HG02943 (cell line): ENCODE results near the gene PABPC1L2A.
"Not testable (repeated sequence)": the region's sequence is repeated elsewhere in the genome, so short reads cannot be mapped to it uniquely, and the experiment has no call there.

Experiments
- ATAC-seq: cut with Tn5 transposase; IDR thresholded peaks from one replicate; pipeline ENCODE4 v1.9.1; 2021; ENCODE audit warnings: mild to moderate bottlenecking, low read depth, moderate library complexity; ENCODE audit not compliant: unreplicated experiment

Gene PABPC1L2A

DNA sequence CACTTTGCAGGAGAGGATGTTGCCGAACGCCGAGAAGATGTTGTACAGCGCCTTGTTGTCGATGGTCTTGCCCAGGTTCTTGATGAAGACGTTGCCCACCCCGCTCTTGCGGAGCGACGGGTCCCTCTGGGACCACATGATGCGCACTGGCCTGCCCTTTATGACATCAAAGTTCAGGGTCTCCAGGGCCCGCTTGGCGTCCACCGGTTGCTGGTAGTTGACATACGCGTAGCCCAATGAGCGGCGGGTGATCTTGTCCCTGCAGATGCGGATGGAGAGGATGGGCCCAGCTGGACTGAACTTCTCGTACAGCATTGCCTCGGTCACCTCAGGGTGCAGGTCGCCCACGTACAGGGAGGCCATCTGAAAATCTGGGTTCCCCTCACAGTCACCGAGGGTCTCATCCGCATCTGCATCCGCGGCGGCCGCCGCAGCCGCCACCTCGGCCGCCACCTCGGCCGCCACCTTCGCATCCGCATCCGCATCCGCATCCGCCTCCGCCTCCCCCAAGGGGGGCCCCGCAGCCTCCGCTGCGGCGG is at the start of gene PABPC1L2A:
Gene PABPC1L2A (minus strand): TSS at position 489 of the 539 bp plus-strand sequence. CDS start 126 bp downstream, at position 363.
- ATAC-seq, result not testable (repeated sequence)

DNA sequence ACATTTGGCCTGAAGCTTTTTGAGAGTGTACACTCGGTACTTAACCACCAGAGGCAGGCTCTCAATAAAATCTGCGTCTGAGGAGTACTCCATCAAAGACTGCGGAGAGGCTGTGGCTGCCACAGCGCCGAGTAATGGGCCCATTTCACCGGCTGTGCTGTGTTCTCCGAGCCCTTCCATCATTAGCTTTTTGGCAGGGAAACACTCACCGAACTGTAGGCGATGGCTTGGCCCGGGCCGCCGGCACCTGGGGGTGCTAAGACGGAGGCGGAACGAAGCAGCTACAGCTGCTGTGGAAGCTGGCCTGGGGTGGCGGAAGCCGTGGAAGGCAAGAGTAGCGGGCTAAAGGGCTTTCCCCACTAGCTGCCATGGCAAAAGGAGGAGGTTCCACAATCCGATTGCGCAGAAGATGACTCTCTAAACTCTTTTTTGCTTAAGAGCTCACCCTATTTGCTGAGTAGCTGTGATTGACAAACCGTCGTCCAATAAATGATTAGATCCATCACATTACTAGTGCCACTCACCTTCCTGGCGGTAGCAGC is 48.5 kb upstream of the PABPC1L2A start:
- ATAC-seq, result no peak

DNA sequence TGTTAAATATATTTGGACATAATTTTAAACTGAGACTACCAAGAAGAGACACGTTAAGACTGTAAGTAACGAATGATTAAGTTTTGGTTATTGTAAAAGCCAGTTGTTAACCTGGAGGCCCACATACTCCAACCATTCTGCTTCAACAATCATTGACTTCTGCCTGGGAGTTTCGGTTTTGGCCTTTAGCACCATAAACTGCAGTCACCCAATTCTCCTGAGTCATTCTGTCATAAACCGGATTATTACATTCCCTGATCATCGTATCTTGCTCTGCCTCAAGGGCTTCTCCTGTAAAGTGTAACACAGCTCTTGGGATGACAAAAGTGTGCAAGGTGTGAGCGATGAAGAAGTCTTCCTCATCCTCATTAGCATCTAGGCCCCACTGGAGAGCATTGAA is 46.9 kb upstream of the PABPC1L2A start:
- ATAC-seq, result no peak

DNA sequence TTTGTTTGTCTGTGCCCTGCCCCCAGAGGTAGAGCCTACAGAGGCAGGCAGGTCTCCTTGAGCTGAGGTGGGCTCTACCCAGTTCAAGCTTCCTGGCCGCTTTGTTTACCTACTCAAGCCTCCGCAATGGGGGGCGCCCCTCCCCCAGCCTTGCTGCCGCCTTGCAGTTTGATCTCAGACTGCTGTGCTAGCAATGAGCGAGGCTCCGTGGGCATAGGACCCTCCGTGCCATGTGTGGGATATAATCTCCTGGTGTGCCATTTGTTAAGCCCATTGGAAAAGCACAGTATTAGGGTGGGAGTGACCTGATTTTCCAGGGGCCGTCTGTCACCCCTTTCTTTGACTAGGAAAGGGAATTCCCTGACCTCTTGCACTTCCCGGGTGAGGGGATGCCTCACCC is 20.2 kb upstream of the PABPC1L2A start:
- not testable (repeated sequence) for ATAC-seq

DNA sequence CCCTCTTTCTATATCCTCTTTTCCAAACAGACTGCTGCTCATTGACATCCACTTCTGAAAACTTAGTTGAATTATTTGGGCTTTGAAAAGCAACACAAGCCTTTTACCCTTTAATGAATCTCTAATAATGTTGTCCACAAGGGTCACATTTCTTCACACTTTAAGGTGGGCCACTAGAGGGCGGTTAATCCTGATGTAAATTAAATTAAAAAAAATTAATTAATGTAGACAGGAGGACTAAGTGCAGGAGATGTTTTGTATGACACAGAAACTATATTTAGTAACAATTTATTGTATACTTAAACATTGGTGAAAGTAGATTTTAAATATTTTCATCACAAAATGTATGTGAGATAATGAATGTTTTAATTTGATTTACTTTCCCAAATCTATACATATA is 7.5 kb upstream of the PABPC1L2A start:
- not testable (repeated sequence) for ATAC-seq

DNA sequence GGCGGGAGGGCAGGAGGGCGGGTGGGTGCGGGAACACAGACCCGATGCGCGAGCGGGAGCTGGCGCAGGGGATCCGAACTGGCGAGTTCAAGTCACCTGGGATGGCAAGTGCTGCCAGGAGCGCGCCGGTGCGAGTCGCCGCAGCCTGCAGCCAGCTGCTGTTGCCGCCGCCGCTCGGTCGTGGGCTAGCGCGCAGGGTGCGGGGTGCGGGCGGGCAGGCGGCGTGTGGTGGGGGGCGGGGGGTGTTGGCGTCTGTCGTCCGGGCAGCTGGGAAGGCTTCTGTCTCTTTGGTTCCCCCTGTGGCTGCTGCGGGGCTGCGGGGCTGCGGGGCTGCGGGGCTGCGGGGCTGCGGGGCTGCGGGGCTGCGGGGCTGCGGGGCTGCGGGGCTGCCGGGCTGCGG is 572 bp upstream of the PABPC1L2A start:
- ATAC-seq, result not testable (repeated sequence)

DNA sequence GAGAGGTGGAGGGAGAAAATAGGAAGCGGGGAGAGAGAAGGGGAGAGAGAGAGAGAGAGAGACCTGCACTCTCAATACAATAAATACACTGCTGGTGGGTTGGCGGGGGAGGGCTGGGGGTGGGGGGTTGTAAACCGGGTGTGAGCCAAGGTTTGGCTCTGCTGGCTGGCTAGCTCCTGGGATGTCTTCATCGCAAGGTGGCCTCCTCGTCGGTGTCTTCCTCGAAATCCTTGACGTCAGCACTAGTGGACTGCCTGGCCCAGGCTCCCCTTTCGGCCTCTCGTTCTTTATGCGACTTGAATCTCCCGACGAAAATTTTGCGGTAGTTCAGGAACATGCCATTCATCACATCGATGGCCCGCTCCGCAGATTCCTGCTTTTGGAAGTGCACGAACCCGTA is 715 bp downstream of the PABPC1L2A start:
- not testable (repeated sequence) for ATAC-seq

DNA sequence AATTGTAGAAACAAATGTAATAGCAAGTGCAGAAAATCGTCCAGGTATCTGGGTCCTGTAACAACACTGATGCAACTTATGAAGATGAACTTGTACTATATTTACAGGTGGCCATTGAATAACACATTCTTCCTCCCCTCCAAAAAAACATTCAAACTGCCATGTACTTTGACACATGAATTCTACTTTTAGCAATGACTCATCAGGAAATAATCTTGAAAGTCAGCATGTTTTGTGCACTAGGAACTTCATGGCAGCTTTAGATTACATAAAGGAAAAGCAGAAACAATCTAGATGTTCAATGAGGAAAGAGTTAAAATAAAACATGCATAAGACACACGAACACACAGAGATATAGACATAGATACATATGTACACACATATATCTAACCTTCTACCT is 2.5 kb downstream of the PABPC1L2A start:
- no peak for ATAC-seq

DNA sequence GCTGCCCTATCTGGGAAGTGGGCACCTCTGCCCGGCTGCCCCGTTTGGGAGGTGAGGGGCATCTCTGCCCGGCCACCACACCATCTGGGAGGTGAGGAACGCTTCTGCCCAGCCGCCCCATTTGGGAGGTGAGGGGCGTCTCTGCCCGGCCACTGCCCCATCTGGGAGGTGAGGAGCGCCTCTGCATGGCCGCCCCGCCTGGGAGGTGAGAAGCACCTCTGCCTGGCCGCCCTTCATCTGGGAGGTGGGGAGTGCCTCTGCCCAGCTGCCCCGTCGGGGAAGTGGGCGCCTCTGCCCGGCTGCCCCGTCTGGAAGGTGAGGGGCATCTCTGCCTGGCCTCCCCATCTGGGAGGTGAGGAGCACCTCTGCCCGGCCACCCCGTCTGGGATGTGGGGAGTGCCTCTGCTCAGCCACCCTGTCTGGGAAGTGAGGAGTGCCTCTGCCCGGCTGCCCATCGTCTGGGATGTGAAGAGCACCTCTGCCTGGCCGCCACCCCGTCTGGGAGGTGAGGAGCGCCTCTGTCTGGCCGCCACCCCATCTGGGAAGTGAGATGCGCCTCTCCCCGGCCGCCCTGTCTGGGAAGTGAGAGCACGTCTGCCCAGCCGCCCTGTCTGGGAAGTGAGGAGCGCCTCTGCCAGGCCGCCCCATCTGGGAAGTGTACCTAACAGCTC is 9.8 kb downstream of the PABPC1L2A start:
- no peak for ATAC-seq

DNA sequence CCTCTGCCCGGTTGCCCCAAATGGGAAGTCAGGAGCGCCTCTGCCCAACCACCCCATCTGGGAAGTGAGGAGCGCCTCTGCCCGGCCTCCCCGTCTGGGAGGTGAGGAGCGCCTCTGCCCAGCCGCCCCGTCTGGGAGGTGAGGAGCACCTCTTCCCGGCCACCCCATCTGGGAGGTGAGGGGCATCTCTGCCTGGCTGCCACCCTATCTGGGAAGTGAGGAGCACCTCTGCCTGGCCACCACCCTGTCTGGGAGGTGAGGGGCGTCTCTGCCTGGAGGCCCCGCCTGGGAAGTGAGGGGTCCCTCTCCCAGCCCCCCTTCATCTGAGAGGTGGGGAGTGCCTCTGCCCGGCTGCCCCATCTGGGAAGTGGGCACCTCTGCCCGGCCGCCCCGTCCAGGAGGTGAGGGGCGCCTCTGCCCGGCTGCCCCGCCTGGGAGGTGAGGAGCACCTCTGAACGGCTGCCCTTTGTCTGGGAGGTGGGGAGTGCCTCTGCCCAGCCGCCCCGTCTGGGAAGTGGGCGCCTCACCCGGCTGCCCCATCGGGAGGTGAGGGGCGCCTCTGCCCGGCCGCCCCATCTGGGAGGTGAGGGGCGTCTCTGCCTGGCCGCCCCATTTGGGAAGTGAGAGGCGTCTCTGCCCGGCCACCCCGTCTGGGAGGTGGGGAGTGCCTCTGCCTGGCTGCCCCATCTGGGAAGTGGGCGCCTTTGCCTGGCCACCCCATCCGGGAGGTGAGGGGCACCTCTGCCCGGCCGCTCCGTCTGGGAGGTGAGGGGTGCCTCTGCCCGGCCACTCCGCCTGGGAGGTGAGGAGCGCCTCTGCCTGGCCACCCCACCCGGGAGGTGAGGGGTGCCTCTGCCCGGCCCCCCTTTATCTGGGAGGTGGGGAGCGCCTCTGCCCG is 10.6 kb downstream of the PABPC1L2A start:
- ATAC-seq, result no peak

DNA sequence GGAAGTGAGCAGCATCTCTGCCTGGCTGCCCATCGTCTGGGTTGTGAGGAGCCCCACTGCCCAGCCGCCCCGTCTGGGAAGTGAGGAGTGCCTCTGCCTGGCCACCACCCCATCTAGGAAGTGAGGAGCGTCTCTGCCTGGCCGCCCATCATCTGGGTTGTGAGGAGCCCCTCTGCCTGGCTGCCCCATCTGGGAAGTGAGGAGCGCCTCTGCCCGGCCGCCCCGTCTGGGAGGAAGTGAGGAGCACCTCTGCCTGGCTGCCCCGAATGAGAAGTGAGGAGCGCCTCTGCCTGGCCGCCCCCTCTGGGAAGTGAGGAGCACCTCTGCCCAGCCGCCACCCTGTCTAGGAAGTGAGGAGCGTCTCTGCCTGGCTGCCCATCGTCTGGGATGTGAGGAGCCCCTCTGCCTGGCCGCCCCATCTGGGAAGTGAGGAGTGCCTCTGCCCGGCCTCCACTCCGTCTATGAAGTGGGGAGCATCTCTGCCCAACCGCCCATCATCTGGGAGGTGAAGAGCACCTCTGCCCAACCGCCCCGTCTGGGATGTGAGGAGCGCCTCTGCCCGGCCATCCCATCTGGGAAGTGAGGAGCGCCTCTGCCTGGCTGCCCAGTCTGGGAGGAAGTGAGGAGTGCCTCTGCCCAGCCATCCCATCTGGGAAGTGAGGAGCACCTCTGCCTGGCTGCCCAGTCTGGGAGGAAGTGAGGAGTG is 11.4 kb downstream of the PABPC1L2A start:
- not testable (repeated sequence) for ATAC-seq

DNA sequence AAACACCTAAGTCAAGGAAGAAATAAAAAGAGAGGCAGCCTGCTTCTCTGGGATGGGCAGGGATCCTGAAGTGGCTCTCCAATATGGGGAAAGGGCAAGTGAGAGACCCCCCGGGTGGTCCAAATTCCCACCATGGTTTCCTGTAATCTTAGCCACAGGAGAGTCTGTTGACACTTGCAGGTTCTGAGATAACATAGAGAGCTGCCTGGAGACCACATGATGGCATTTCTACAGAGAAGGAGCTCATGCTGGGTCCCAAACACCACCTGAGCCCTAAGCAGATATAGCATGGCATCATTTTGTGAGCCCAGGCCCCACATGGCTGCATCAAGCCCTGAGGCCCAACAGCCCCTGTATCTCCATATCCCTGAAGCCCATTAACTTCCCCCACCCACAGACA is 50.4 kb downstream of the PABPC1L2A start:
- no peak for ATAC-seq
